Stimulated activated CD8-positive, alpha-beta memory T cell treated with anti-CD3 and anti-CD28 coated beads, Interleukin-4, amount 100 ng/mL, for 48 hours (primary cell): Measurements from ENCODE around the gene SLC22A31.
"Not testable (repeated sequence)": the region's sequence is repeated elsewhere in the genome, so short reads cannot be mapped to it uniquely, and the experiment has no call there.

Experiments
- DNase-seq: peaks from one replicate; pipeline ENCODE4 v3.0.0-alpha.2; 2020

The SLC22A31 gene

DNA sequence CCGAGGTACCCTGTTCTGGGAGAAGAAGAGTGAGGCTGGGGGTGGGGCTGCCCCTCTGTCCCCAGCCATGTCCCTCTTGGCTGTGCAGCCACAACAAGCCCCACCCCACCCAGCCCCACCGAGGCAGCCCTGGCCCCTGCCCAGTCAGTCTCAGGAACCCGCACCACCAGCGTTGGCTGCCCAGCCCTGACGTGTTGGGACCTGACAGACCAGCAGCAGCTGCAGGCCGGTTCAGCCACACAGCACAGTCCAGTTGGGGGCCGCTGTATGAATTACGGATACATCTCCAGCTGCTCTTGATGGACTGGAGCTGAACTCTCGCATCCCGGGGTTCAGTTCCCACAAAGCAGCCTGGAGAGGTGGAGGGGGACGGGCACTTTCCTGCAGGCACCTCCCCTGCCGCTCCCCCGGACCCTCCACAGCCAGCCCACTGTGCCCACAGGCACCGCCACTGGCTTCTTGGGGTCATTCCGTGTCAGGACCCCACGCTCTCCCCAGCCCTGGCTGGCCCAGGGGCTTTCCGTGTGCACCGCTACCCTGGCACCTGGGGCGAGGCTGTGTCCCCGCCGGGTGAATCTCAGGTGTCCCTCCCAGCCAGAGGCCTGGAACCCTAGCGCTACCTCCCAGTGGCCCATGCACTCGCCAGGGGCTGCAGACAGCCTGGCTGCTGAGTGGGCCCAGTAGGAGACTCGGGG is 21.7 kb downstream of the SLC22A31 start:
- no peak for DNase-seq

DNA sequence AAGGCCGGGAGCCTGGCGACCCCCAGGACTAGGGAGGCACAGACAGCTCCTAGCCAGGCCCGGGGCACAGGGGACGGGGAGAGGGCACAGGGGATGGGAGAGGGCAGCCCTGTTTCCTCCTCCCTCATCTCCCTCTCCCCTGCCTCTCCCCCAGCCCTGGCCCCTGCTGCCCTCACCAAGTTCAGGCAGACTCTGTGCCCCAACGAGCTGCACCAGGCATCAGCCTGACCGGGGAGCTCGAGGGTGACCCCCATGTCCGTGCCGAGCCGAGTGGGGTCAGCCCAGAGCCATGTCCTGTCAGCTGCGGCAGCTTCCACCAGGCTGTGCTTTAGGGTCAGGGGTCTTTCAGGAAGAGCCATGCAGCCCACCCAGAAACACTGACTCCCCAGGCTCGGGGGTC is 22.8 kb downstream of the SLC22A31 start:
- DNase-seq: no peak

DNA sequence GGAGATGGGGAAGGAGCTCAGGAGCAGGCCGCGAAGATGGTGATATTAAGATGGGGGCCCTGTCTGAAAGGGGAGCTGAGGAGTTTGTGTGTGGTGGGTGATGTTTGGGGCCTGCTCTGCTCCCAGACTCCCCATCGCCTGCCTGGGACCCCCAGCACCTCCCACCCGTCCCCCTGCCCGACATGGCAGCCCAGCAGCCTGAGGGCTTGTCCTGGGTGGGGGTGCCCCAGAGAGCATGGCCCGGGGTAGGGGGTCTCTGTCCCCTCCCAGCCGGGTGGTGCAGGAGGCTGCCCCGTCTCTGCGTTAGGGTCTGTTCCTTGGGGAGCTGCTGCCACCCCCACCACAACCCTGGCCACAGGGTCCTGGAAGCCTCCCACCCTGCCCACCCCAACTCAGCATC is 23.6 kb downstream of the SLC22A31 start:
- no peak for DNase-seq

DNA sequence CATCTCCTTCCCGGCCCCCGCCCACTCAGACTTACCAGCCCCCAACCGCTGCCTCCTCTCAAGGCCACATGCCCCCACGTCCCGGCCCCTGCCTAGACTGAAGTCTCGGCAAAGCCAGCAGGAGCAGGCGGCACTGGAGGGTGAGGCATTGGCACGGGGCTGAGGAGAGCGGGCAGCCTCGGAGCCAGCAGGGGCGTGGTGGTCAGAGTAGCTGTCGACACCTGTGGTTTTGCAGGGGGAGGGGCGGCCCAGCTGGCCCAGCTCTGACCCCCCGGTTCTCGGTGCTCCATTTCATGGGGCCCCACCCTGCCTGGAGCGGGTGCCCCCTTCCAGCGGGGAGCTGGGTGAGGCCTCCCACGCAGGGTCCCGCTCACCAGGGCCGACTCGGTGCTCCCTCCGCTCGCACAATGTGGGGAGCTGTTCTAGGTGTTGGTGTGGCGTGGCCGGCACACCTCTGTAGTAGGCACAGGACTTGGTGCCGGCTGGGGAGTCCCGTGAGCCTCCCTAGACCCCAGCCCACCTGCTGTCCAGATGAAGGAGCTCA is 24.1 kb downstream of the SLC22A31 start:
- no peak for DNase-seq

DNA sequence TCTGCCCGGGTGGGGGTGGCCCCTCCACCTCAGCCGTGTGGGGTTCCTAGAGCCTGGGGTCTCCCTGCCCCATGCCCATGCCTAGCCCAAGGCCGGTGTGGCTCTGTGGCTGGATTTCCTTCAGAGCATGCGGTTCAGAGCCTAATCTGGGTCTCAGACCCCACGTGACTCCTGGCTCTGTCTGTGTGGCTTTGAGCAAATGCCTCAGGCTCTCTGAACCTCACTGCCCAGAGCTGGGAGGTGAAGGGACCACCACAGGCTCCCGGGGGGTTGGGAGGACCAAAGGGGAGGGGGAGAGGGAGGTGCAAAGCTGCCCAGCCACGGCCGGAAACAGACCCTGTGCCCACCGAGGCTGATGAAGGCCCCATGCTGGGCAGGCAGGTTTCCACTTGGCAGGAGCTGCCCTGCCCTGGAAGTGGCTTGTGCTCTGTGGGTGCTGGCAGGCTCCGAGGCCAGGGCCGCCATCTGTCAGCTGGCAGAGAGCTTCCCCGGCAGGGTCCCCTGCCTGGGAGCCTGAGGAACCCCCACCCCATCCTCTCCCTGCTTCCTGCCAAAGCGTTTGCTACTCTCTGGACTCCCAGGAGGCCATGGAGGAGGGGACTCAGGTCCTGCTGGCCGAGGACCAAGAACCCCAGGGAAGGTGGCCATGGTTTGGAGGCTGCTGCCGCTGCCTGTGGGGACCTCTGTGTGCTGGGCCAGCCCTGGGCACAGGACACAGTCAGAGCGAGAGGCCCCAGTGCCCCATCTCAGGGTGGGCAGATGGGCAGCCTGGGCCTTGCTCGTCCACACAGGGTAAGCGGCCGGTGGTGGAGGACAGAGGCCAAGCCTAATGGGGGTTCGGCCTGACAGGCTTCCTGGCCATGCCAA is 24.8 kb downstream of the SLC22A31 start:
- DNase-seq: no peak

DNA sequence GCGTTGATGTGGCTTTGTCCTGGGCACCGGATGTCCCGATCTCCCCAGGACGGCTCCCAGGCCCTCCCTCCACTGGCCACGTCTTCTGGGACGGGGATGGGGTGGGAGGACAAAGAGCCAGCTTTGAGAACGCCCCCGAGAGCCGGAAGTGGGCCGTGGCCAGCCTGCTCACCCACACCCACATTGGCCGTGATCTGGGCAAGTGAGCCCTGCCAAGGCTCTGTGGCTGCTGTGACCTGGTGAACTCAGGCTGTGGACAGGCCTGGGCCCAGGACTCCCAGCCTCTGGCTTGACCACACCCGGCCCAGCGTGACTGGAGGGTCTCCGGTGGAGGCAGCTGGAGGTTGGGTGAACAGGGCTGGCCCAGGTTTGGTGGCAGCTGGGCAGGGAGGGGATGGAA is 25.5 kb downstream of the SLC22A31 start:
- no peak for DNase-seq

DNA sequence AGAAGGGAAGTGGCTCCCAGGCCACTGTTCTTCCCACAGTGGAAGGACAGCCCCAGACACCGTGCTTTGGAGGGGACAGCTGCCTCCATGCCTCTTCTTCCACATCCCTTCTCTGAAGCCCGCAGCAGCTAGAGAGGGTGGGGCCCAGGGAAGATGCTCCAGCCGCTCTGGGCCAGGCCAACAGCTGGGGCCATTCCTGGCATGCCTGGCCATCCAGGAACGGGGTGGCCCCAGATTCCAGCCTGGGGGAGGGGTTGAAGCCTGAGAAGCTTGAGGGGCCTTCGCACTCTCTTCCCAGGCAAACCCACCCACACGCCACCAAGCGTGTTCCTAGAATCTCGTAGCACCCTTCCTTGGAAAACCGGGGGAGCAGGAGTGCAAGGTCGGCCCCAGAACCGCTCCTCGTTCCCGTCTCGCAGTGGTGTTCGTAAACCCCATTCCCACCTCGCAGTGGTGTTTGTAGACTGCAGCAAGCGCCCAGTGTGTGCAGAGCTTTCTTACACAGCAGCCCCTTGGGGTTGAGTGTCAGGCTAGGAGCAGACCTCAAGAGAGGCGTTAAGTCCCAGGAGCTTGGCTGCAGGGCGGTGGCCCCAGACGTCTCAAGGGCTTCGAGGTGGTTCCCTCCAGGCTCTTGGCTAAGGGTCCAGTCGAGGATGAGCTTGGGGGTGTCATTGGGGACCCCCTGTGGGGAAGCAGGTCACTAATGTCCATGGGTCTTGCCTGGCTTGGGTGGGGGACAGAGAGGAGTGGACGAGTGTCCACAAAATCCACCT is 26.1 kb downstream of the SLC22A31 start:
- no peak for DNase-seq

DNA sequence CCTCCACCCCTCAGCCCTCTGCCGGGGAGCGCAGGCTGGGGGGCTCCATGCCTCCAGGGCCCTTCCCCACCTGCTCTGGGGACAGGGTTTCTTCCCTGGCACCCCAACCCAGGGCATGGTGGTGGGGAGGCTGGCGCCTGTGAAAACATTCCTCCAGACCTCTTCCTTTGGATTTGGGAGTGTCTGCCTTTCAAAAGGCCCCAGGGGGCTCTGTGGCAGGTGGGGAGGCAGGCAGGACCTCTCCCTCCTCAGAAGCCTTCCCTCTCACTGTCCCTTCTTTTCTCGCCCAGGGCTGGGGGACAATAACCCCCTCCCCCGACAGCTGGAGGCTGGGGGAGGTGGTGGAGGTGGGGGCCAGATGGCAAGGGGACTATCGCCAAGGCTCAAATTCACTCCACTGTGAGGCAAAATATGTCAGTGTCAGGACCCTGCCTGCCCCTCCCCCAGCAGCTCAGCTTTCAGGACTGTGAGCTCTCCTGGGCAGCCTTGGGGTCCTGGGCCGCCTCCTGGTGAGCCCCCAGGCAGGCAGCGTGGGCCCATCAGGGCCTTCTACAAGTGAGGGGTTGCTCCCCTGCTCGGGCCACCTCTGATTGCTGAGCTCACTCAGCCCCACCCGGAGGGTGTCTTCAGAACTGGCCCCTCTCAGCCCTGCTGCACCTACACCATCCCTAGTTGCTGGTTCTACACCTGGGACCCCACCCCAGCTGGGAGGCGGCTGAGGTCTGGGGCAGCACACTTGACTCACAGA is 27.0 kb downstream of the SLC22A31 start:
- DNase-seq: no peak

DNA sequence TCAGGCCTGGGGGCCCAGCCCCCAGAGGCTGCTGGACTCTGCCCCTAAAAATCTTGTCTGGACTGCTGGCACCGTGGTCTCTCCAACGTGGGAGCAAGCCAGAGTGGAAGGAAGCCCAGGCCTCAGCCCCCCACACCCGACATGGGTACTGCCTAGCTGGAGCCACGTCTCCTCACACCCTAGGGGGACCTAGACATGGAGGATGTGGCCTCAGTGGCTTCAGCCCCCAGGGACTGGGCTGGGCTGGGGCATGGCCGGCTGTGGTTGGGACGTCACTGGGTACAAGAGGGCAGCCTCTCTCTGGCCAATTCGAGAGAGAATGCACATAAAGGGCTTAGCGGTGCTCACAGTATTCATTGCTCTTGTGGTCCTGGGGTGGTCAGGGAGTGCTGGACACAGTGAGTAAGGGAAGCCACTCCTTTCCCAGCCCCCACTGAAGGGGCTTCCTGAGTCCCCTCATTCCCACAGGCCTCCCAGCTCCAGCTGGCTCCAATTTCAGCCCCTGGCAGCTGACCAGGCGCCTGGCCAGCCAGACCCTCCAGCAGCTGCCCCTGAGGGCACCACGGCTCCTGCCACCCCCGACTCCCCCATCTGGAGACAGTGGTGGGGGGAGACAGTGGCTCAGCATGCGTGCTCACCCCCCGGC is 27.7 kb downstream of the SLC22A31 start:
- no peak for DNase-seq

DNA sequence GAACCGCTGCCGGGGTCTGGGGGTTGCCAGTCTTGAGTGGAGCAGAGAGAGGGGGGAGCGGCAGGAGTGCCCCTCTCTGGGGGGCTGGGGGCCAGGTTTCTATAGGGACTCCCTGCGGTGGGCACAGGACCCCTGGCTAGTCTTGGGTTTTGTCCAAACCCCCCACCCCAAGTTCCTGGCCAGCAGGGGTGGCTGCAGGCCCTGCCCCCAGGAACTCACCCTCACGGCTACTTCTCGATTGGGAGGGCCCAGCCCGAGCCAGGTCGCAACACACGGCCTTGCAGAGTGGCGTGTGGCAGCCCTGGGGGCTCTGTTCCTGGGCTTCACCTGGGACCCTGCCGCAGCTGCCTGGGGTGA is 28.2 kb downstream of the SLC22A31 start:
- DNase-seq: no peak

DNA sequence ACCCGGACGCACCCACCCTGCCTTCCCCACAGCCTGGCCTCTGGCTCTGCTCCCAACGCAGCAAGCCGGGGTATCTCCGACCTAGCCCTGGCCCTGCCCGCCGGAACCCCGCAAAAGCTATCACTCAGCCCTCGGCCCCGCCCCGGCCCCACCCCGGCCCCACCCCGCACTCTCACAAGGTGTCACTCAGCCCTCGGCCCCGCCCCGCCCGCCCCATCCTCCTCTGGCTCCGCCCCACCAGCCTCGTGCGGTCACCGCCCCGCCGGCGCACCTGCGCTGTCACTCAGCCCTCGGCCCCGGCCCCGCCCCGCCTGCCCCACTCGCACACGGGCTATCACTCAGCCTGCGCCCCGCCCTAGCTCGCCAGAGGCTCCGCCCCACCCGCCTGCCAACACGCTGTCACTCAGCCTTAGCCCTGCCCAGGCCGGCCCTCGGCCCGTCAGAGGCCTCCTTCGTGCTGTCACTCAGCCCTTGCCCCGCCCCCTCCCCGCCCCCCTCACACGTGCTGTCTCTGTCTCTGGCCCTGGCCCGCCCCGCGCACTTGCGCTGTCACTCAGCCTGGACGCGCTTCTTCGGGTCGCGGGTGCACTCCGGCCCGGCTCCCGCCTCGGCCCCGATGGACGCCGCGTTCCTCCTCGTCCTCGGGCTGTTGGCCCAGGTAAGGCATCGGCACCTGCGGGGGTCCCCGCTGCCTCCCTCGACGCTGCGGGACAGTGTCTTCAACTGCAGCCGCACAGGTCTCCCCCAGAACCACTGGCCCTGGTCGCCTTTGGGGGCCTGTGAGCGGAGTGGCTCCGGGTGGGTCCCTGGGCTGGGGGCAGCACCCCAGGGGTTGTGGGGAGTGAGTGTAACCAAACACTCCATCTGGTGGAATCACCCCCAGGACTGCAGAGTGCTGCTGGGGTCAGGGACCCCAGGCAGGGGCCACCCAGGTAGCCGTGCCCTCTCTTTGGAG is 28.8 kb downstream of the SLC22A31 start, which contains the start of gene CDH15:
Gene CDH15, plus strand, starts transcription at position 533 of the 955 bp plus-strand sequence. Its CDS starts 84 bp downstream, at position 617.
- DNase-seq: peak; percentile 96

DNA sequence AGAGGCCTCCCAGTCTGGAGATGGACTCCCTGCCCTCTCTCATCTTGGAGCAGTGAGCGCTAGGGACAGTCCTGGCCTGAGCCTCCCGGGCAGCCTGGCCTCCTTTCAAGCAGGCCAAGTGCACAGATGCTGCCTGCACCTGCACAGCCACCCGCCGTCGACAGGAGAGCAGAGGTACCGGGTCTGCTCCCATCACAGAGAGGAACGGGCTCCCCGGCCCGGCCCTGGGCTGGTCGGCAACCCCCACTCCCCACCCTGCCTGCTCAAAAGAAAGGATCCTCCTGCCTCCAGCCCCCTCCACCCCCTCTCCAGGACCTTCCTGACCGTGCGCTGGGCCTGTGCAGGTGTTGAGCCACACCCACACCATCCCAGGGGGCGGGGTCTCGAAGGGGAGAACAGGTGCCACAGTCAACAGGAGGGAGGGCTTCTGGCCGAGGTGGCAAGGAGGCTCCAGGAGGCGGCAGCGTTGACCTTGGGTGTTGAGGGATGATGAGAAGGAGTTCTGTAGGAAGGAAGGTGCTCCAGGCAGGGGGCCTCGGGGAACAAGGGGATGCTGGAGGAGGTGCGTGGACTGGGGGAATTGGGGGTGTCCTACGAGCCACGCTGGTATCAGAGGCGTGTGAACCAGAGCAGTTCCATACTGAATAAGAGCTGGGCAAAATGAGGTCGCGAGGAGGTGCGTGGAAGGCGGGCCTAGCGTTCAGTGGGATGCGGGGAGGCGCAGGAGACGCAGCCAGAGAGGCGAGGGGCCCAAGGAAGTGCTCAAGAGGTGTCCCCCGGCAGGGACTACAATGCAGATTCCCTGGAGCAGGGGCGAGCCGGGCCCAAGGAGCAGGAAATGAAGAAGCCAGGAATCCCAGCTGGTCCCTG is 29.8 kb downstream of the SLC22A31 start:
- peak; percentile 47 for DNase-seq

DNA sequence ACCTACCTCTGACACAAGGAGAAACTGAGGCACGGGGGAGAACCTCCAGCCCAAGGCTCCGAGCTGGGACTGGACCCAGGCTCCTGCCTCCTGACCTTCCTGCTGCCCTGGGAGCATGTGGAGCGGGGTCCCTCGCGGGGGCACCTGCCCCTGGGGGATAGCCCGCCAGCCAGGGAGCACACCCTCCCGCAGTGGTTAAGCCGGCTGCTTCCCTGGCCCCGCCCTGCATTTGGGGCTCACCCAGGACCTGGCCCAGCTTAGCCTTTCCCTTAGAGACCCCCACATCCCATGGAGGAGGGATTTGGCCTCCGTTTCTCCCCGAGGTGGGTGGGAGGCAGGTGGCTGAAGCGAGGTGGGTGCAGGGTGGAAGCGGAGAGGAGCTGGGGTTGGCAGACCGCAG is 30.6 kb downstream of the SLC22A31 start:
- no peak for DNase-seq

DNA sequence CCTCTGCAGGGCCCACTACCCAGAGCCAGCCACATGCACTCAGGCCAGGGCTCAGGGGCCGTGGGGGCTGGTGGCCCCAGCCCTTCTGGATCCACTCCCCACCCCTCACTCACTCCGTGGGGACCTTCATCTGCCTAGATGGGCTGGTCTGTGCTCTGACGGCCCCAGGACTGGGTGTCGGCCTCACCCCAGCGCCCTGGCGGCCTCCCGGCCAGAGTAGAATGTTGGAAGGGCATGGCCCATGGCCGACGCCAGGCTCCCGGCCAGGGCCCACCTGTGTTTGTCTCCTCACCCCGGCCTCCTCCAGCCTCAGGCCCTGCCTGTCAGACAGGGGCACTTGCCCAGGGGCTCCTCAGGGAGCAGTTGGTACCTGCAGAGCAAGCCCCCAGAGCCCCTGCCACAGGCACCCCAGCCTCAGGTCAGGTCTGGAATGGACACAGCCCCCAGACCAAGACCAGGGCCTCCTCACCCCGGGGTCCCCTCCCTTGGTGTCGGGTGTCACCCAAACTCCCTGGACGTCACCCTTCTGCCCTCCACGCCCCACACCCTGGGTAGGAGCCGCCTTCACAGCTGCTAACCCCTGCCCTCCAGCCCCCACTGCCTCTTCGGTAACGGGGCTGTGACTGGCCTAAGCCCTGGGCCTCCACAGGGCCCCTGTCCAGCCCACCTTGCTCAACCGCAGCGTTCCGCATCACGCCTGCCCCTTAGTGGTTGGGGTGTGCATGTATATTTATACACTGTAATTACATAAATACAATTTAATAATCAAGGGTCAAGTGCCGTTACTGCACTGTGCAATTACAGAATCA is 31.8 kb downstream of the SLC22A31 start:
- DNase-seq: no peak

DNA sequence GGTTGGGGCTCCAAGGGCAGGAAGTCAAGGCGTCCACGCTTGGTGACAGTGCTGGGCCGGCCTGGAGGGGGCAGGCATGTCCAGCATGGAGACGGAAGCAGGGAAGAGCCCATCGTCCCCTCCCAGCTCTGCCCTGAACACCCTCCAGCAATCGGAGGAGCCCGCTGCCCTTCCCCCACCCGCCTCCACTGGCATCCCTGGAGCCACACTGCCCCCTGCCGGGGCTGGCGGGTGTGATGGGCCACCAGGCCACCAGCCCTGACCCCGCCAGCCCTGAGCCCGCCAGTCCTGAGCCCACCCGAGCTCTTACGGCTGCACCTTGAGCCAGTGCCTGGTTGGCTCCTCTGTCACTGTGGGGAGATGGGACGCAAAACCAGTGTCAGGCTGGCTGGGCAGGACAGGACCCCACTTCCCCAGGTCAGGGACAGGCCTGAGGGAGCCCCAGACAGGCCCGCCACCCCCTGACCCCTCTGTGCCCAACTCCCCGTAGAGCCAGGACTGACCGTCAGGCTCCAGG is 32.9 kb downstream of the SLC22A31 start:
- peak; percentile 98 for DNase-seq

DNA sequence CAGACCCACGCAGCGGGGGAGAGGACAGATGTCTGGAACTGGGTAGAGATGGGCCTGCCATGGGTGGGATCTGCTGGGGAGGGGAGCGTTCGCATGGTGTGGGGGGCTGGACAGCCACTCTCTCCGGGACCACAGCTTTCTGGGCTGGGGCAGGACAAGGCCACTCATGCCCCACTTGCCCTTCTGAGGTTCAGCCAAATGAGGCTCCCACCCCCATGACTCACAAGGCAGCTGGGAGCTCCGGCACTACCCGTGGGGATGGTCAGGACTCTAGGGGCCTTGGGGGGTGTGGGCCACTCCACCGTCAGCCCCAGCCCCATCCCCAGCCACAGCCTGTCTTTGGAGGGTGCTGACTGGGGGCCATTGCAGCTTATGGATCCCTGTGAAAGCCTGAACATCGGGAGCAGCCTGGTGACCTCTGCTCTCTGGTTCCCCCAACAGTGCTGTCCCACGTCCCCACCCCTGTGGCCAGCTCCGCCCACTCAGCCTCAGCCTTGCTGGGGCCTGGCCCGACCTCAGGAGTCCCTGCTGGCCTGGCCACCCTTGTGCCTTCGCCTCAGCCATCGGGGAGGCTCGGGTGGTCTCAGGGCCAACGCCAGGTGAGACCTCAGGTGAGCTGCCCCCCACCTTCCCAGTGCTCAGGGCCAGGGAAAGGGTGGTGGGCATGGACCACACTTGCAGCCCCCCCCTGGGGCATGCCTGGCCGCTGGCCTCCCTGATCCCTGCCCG is 33.5 kb downstream of the SLC22A31 start:
- no peak for DNase-seq

DNA sequence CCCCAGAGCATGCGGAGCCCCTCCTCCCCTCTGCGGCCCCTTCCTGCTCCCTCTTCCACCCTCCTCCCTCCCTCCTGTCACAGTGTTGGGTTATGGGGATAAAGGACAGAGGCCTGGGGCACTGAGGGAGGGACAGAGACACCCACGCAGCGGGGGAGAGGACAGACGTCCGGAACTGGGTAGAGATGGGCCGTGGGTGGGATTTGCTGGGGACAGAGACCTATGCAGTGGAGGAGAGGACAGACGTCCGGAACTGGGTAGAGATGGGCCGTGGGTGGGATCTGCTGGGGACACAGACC is 34.7 kb downstream of the SLC22A31 start:
- not testable (repeated sequence) for DNase-seq
